ENCODE results near the gene OR3A3. TPM values are rescaled to one million over a fixed set of nuclear protein-coding genes. Genes with fewer than 3 reads are reported as not detected.
"Not testable (repeated sequence)": the region's sequence is repeated elsewhere in the genome, so short reads cannot be mapped to it uniquely, and the experiment has no call there.

OR3A3 gene
- total RNA-seq, 1 donor from 2014 or later = not detected

GRCh38 chr17:3433741-3434140 is 22.6 kb downstream of the OR3A3 start, which contains the start of gene OR1E2:
OR1E2 (minus strand) TSS chr17:3433841; CDS start chr17:3433841, 0 bp downstream.
- no peak for DNase-seq (ENCODE audit: low read depth)
- TF ChIP-seq CTCF (IDR thresholded peaks at IDR 0.05; ENCODE audit: insufficient read depth, low read length, severe bottlenecking) = no peak
- Histone ChIP-seq H3K27me3 (ENCODE audit: control insufficient read depth, insufficient read depth, low read length) (no peaks in the 10 kb centered on the region), H3K4me3 (ENCODE audit: low read depth, low read length) (no peak within 1 kb of the TSS), H3K36me3 (ENCODE audit: control insufficient read depth, insufficient read depth, low read length) (no peaks in the 10 kb centered on the region)
- no peak for FAIRE-seq

GRCh38 chr17:3438368-3438767 is 27.2 kb downstream of the OR3A3 start:
- Histone ChIP-seq H3K27me3 (ENCODE audit: control insufficient read depth, insufficient read depth, low read length) (no peaks in the 10 kb centered on the region), H3K36me3 (ENCODE audit: control insufficient read depth, insufficient read depth, low read length) (no peaks in the 10 kb centered on the region), H3K4me3 (ENCODE audit: low read depth, low read length) (no peak overlapping the region)
- TF ChIP-seq CTCF (IDR thresholded peaks at IDR 0.05; ENCODE audit: insufficient read depth, low read length, severe bottlenecking) = no peak
- DNase-seq (ENCODE audit: low read depth) = no peak
- no peak for FAIRE-seq

GRCh38 chr17:3440451-3440850 is 29.3 kb downstream of the OR3A3 start:
- FAIRE-seq = no peak
- no peak overlapping the region for H3K4me3 ChIP-seq (ENCODE audit: low read depth, low read length)
- no peak for TF ChIP-seq CTCF (IDR thresholded peaks at IDR 0.05; ENCODE audit: insufficient read depth, low read length, severe bottlenecking)

GRCh38 chr17:3447625-3448024 is 36.5 kb downstream of the OR3A3 start:
- Histone ChIP-seq H3K27me3 (ENCODE audit: control insufficient read depth, insufficient read depth, low read length) (no peaks in the 10 kb centered on the region), H3K4me3 (ENCODE audit: low read depth, low read length) (no peak overlapping the region), H3K36me3 (ENCODE audit: control insufficient read depth, insufficient read depth, low read length) (no peaks in the 10 kb centered on the region)
- DNase-seq (ENCODE audit: low read depth) = peak; percentile 54
- FAIRE-seq = no peak
- TF ChIP-seq CTCF (IDR thresholded peaks at IDR 0.05; ENCODE audit: insufficient read depth, low read length, severe bottlenecking) = no peak

More at GRCh38 chr17:3440451-3440850, 29.3 kb downstream of the OR3A3 start:
- Histone ChIP-seq H3K36me3 (ENCODE audit: control insufficient read depth, insufficient read depth, low read length) (no peaks in the 10 kb centered on the region), H3K27me3 (ENCODE audit: control insufficient read depth, insufficient read depth, low read length) (no peaks in the 10 kb centered on the region)
- DNase-seq (ENCODE audit: low read depth) = peak; percentile 22

- Histone ChIP-seq H3K36me3 (ENCODE audit: control insufficient read depth, insufficient read depth, low read length) (no peaks in the 10 kb centered on the region), H3K27me3 (ENCODE audit: control insufficient read depth, insufficient read depth, low read length) (no peaks in the 10 kb centered on the region), H3K4me3 (ENCODE audit: low read depth, low read length) (no peak overlapping the region)
- no peak for TF ChIP-seq CTCF (IDR thresholded peaks at IDR 0.05; ENCODE audit: insufficient read depth, low read length, severe bottlenecking)
- no peak for FAIRE-seq
- DNase-seq (ENCODE audit: low read depth) = peak; percentile 14
These were observed 37.0 kb downstream of the OR3A3 start for GRCh38 chr17:3448059-3448665.

GRCh38 chr17:3466355-3466754 is 55.2 kb downstream of the OR3A3 start:
- not testable (repeated sequence) for FAIRE-seq; H3K27me3 ChIP-seq (ENCODE audit: control insufficient read depth, insufficient read depth, low read length); DNase-seq (ENCODE audit: low read depth); H3K36me3 ChIP-seq (ENCODE audit: control insufficient read depth, insufficient read depth, low read length); H3K4me3 ChIP-seq (ENCODE audit: low read depth, low read length)

Data from bronchial epithelial cell (primary cell).